A549 (cell line): Measurements from ENCODE around the gene UFD1. TPM values are rescaled to one million over a fixed set of nuclear protein-coding genes. Genes with fewer than 3 reads are reported as not detected.
A peak's percentile ranks its signal among the peaks of the same experiment; 100 is the strongest.

Experiments
- ATAC-seq, 2 experiments: fragments of 200-7000 bp in 1 of 2; fragments of >200 bp in 1 of 2; cut with Nextera tagmentation in 1 of 2; cut with Tn5 transposase in 1 of 2; 3 replicates each; pipeline versions ENCODE4 v1.8.0 to v1.9.1; 2018 to 2020; ENCODE audit warnings: mild to moderate bottlenecking in 1 of 2, moderate library complexity in 1 of 2
- CTCF ChIA-PET: fragments of 300-600 bp; sonication (Branson Sonifier 250); formaldehyde crosslinking; extraction: SDS; loops from one replicate; lab custom pipeline; 2021; ENCODE audit warnings: antibody characterized with exemption, inconsistent platforms; lab: Yijun Ruan, JAX
- POLR2A ChIA-PET: fragments of 350-600 bp; formaldehyde crosslinking; extraction: SDS; loops from one replicate; lab custom pipeline; 2021; ENCODE audit warnings: antibody characterized with exemption, inconsistent platforms; lab: Yijun Ruan, JAX
- DNase-seq, 2 experiments: peaks; one replicate each; pipeline versions ENCODE4 v3.0.0 to v3.0.0-alpha.2; 2011 to 2016; ENCODE audit warnings: low read depth in 1 of 2, low spot score in 1 of 2
- FAIRE-seq: peaks from 2 replicates; lab custom pipeline; 2011; peaks lifted over from hg19 to GRCh38; lab: Jason Lieb, UNC
- H3K27ac ChIP-seq, 2 experiments: fragments of >200 bp; sonication (Bioruptor Twin); formaldehyde crosslinking; 3 replicates each; pipeline ENCODE4 v1.5.1; 2016 to 2017
- H3K4me1 ChIP-seq: fragments of >200 bp; sonication (Bioruptor Twin); formaldehyde crosslinking; 3 replicates; pipeline ENCODE4 v1.6.1; 2016
- H3K4me2 ChIP-seq: fragments of >200 bp; sonication (Bioruptor Twin); formaldehyde crosslinking; 3 replicates; pipeline ENCODE4 v1.6.1; 2016
- H3K4me3 ChIP-seq: fragments of >200 bp; sonication (Bioruptor Twin); formaldehyde crosslinking; 3 replicates; pipeline ENCODE4 v1.5.1; 2016
- H3K9me3 ChIP-seq: fragments of >200 bp; sonication (Bioruptor Twin); formaldehyde crosslinking; 3 replicates; pipeline ENCODE4 v1.6.1; 2016
- CBX2 ChIP-seq: fragments of 200-600 bp; sonication (generic); IDR thresholded peaks from 2 replicates; pipeline ENCODE4 v1.6.1; 2016; ENCODE audit warnings: low read depth, mild to moderate bottlenecking, borderline replicate concordance
- CEBPB ChIP-seq, 2 experiments: fragments of >200 bp in 1 of 2; sonication (Bioruptor Twin) in 1 of 2; formaldehyde crosslinking in 1 of 2; IDR thresholded peaks; 2 replicates each; pipeline ENCODE4 v1.6.1; 2012 to 2016
- CHD4 ChIP-seq: fragments of 200-600 bp; sonication (generic); IDR thresholded peaks from 2 replicates; pipeline ENCODE4 v1.6.1; 2016; ENCODE audit warnings: antibody characterized with exemption, mild to moderate bottlenecking, borderline replicate concordance
- EHF ChIP-seq: fragments of 250-450 bp; sonication (Bioruptor Pico); IDR thresholded peaks from 2 replicates; pipeline ENCODE4 v1.5.0; 2020; ENCODE audit warnings: mild to moderate bottlenecking
- EP300 ChIP-seq, 2 experiments: fragments of >200 bp; sonication (Bioruptor Twin); formaldehyde crosslinking; IDR thresholded peaks; 2 replicates in 1 of 2; 3 replicates in 1 of 2; pipeline ENCODE4 v1.6.1; 2016 to 2017
- HES2 ChIP-seq: fragments of >200 bp; sonication (Bioruptor Twin); formaldehyde crosslinking; IDR thresholded peaks from 2 replicates; pipeline ENCODE4 v1.6.1; 2016
- HEYL ChIP-seq: fragments of 250-450 bp; sonication (Bioruptor Pico); IDR thresholded peaks from 2 replicates; pipeline ENCODE4 v1.8.0; 2021; ENCODE audit warnings: mild to moderate bottlenecking, moderate library complexity
- HOXB13 ChIP-seq: fragments of 250-450 bp; sonication (Bioruptor Pico); IDR thresholded peaks from 2 replicates; pipeline ENCODE4 v1.5.0; 2020; ENCODE audit warnings: low read depth, mild to moderate bottlenecking, moderate library complexity
- HOXB5 ChIP-seq: fragments of 250-450 bp; sonication (Bioruptor Pico); IDR thresholded peaks from 2 replicates; pipeline ENCODE4 v1.5.0; 2020; ENCODE audit warnings: mild to moderate bottlenecking, moderate library complexity
- JUNB ChIP-seq: fragments of >200 bp; sonication (Bioruptor Twin); formaldehyde crosslinking; IDR thresholded peaks from 2 replicates; pipeline ENCODE4 v1.6.1; 2016
- NR3C1 ChIP-seq: fragments of >200 bp; sonication (Bioruptor Twin); formaldehyde crosslinking; IDR thresholded peaks from 3 replicates; pipeline ENCODE4 v1.6.1; 2017
- POLR2A ChIP-seq: IDR thresholded peaks from 2 replicates; pipeline ENCODE4 v1.6.1; 2012; ENCODE audit warnings: mild to moderate bottlenecking, low read length
- REST ChIP-seq: fragments of 200-600 bp; sonication (generic); IDR thresholded peaks from 2 replicates; pipeline ENCODE4 v1.6.1; 2016; ENCODE audit warnings: antibody characterized with exemption, mild to moderate bottlenecking, moderate library complexity
- RFX5 ChIP-seq: fragments of 450-650 bp; IDR thresholded peaks from 2 replicates; pipeline ENCODE4 v1.7.1; 2014; ENCODE audit warnings: antibody characterized with exemption, mild to moderate bottlenecking, moderate library complexity
- RNF2 ChIP-seq: fragments of 200-600 bp; sonication (generic); IDR thresholded peaks from 2 replicates; pipeline ENCODE4 v1.6.1; 2016; ENCODE audit warnings: low read depth, mild to moderate bottlenecking, antibody characterized with exemption, moderate library complexity, borderline replicate concordance
- WGBS: methylation state at CpG from one replicate; pipeline ENCODE4 v1.1.6; 2017; ENCODE audit errors: missing lambda C conversion rate; 5-methylcytosine and 5-hydroxymethylcytosine counted together
- polyA plus RNA-seq, 4 experiments: library from polyadenylated mRNA; depleted of rRNA in 3 of 4; stranded (reverse); fragments of >200 nt; fragmentation: RNase III in 1 of 4; extraction: RNeasy Plus Mini Kit Qiagen cat#74134 plus additional on column Dnase treatment in 1 of 4; gene quantifications; 2 replicates in 3 of 4; 3 replicates in 1 of 4; pipeline ENCODE4 v1.2.3, GENCODE V29; 2011 to 2017
- TF ChIP-seq, protein P1 (sequence below): IDR thresholded peaks from 2 replicates; pipeline ENCODE4 v1.6.1; 2012
- TF ChIP-seq, protein P2 (sequence below): IDR thresholded peaks from 2 replicates; pipeline ENCODE4 v1.6.1; 2012

The UFD1 gene
- polyA plus RNA-seq, 2 of the 4 experiments (the other 2 are of a cell fraction) = 95.4 to 96.1 TPM

GRCh38 chr22:19483481-19484244, 4.7 kb upstream of the UFD1 start:
- ChIA-PET CTCF (interaction anchor here (0.6 to 0.9 kb wide), 2 partner anchors 133 to 146 kb away, joined by 3 read pairs; no protein-coding TSS in a partner anchor), POLR2A (no interaction called here)
- H3K4me3 ChIP-seq = no peak overlapping the region
- ATAC-seq (no peak), FAIRE-seq (no peak), DNase-seq (no peak)
- TF ChIP-seq RNF2 = no peak
- no peak for TF ChIP-seq CHD4
- TF ChIP-seq HOXB13 (CRISPR knock-in tag) = no peak
- TF ChIP-seq HOXB5 (CRISPR knock-in tag) = no peak
- no peak for TF ChIP-seq EP300 (IDR thresholded peaks at IDR 0.05)
- TF ChIP-seq, protein P1, sequence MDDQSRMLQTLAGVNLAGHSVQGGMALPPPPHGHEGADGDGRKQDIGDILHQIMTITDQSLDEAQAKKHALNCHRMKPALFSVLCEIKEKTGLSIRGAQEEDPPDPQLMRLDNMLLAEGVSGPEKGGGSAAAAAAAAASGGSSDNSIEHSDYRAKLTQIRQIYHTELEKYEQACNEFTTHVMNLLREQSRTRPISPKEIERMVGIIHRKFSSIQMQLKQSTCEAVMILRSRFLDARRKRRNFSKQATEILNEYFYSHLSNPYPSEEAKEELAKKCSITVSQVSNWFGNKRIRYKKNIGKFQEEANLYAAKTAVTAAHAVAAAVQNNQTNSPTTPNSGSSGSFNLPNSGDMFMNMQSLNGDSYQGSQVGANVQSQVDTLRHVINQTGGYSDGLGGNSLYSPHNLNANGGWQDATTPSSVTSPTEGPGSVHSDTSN = no peak
- no peak for TF ChIP-seq CBX2
- H3K4me2 ChIP-seq = no peak overlapping the region
- WGBS = 92% methylated on average over 8 of the region's 8 CpGs
- peaks cover 6% of the 10 kb centered on the region; the same call in 2 of the 3 replicates for H3K4me1 ChIP-seq
- H3K27ac ChIP-seq = no peak overlapping the region
- H3K9me3 ChIP-seq = no peaks in the 10 kb centered on the region

- WGBS = 92% methylated on average over 8 of the region's 9 CpGs
These were observed 3.3 kb upstream of the UFD1 start for GRCh38 chr22:19482297-19482696.

DNA sequence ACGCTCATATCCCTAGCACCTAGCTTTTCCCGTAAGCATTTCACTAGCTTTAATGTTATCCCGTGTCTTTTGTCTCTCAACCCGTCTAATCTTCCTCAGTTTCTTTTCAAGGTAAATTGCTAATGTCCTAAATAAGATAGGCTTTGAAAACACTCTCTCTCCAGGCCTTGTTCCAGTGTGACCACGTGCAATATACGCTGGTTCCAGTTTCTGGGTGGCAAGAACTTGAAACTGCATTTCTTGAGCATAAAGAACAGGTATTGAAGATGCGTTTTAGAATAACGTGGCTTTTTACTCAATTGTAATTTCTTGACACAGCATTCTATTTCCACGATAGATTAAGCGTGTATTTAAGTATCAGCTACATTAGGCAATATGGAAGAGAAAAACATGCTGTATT, 1.8 kb upstream of the UFD1 start:
- ATAC-seq (no peak), FAIRE-seq (no peak), DNase-seq (no peak)
- CTCF ChIA-PET = no interaction called here
- peaks cover 13% of the 10 kb centered on the region for H3K4me1 ChIP-seq
- H3K4me3 ChIP-seq = peak overlapping the region; percentile 96
- H3K27ac ChIP-seq = no peak overlapping the region
- POLR2A ChIA-PET = interaction anchor here (1.6 kb wide), 1 partner anchor 8 kb away, joined by 4 read pairs; no protein-coding TSS in a partner anchor
- TF ChIP-seq EP300 (IDR thresholded peaks at IDR 0.05) = no peak
- no peak for TF ChIP-seq HES2
- TF ChIP-seq RFX5 = no peak
- TF ChIP-seq NR3C1 = no peak
- no peak for TF ChIP-seq POLR2A
- no peak for TF ChIP-seq CBX2
- TF ChIP-seq, protein P2, sequence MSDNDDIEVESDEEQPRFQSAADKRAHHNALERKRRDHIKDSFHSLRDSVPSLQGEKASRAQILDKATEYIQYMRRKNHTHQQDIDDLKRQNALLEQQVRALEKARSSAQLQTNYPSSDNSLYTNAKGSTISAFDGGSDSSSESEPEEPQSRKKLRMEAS = 0 out of 2 replicates have a peak, but pooled peaks have one; percentile 18
- no peak for TF ChIP-seq HEYL (CRISPR knock-in tag)
- TF ChIP-seq EHF (CRISPR knock-in tag) = no peak
- 50% methylated on average over 10 of the region's 10 CpGs for WGBS
- H3K4me2 ChIP-seq = peak overlapping the region; percentile 94
- no peaks in the 10 kb centered on the region for H3K9me3 ChIP-seq

More at GRCh38 chr22:19482297-19482696, 3.3 kb upstream of the UFD1 start:
- TF ChIP-seq CEBPB (IDR thresholded peaks at IDR 0.05) (no peak), REST (no peak), JUNB (no peak)
- H3K4me2 ChIP-seq = no peak overlapping the region
- DNase-seq = no peak
- ChIA-PET POLR2A (no interaction called here), CTCF (no interaction called here)
- H3K9me3 ChIP-seq = no peaks in the 10 kb centered on the region
- no peak overlapping the region for H3K4me3 ChIP-seq
- H3K27ac ChIP-seq = no peak overlapping the region
- H3K4me1 ChIP-seq = peaks cover 10% of the 10 kb centered on the region
- no peak for ATAC-seq
- FAIRE-seq = no peak
